Skeletal muscle tissue (tissue), 4 donors: ENCODE results near the gene FARP2. TPM values are rescaled to one million over a fixed set of nuclear protein-coding genes. Genes with fewer than 3 reads are reported as not detected.
"Not testable (repeated sequence)": the region's sequence is repeated elsewhere in the genome, so short reads cannot be mapped to it uniquely, and the experiment has no call there.

Experiments
- H3K27ac ChIP-seq: one replicate; pipeline ENCODE4 v1.7.0; 2013; ENCODE audit warnings: mild to moderate bottlenecking, low read depth, low read length, inconsistent platforms
- H3K27me3 ChIP-seq, 3 donors: one replicate each; pipeline ENCODE4 v1.7.0; 2013; ENCODE audit warnings: low read length in 3 of 3; ENCODE audit not compliant: control insufficient read depth in 3 of 3, insufficient read depth in 3 of 3
- H3K36me3 ChIP-seq, 3 donors: one replicate each; pipeline ENCODE4 v1.7.0; 2013; ENCODE audit warnings: low read length in 3 of 3; ENCODE audit not compliant: control insufficient read depth in 3 of 3, insufficient read depth in 3 of 3
- H3K4me1 ChIP-seq, 3 donors: one replicate each; pipeline ENCODE4 v1.7.0; 2013; ENCODE audit warnings: low read length in 3 of 3, mild to moderate bottlenecking in 3 of 3; ENCODE audit not compliant: control insufficient read depth in 3 of 3, insufficient read depth in 3 of 3
- H3K4me3 ChIP-seq, 3 donors: one replicate each; pipeline ENCODE4 v1.7.0; 2013; ENCODE audit warnings: low read length in 3 of 3
- H3K9ac ChIP-seq, 3 donors: one replicate each; pipeline ENCODE4 v1.7.0; 2013; ENCODE audit warnings: low read length in 3 of 3, mild to moderate bottlenecking in 3 of 3, moderate library complexity in 2 of 3, low read depth in 1 of 3
- H3K9me3 ChIP-seq, 3 donors: one replicate each; pipeline ENCODE4 v1.7.0; 2013; ENCODE audit warnings: low read length in 3 of 3; ENCODE audit not compliant: control insufficient read depth in 3 of 3
- total RNA-seq: library from RNA; depleted of rRNA; stranded (reverse); fragments of >200 nt; gene quantifications from one replicate; pipeline ENCODE4 v1.2.3, GENCODE V29; 2014
- donor health status: Osteomylitis.

The FARP2 gene
- total RNA-seq, 1 donor from 2014 or later: 21.9 TPM

DNA sequence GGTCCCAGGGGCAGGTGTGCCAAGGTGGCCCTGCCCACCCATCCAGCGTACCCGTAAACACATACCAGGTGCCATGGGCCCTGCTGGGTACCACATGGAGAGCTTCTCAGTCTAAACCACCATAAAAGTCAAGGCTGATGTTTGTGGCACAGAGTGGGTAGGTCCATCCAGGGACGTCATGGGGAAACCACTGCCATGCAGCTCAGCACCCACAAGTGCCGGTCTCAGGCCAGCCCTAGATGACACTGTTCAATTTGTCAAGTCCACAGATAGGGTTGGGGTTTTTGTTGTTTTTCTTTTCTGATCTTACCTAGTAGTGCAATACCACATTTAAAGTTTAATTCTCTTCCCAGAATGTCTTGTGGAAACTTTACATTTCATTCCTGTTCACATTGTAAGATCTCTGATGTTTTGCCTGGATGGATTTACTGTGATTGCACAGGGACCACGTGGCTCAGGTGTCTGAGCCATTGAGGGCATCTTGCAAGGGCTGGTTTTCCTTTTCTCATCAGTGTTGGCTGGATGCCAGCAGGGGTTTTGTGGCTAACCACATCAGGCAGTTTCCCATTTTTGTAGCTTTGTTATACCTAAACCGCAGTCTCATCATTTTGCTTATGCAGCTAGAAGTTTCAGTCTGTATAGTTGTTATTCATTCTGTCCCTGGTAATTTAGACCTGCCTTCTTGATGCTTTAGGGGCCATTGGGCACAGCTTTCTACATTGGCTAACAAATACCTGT, 87.6 kb downstream of the FARP2 start:
- Histone ChIP-seq H3K27me3 (no peaks in the 10 kb centered on the region), H3K36me3 (peaks cover 29 to 43% (median 37%) of the 10 kb centered on the region in 3 donors), H3K4me3 (no peak overlapping the region), H3K9me3 (no peaks in the 10 kb centered on the region), H3K27ac (no peak overlapping the region), H3K4me1 (no peaks in the 10 kb centered on the region), H3K9ac (no peak overlapping the region)

DNA sequence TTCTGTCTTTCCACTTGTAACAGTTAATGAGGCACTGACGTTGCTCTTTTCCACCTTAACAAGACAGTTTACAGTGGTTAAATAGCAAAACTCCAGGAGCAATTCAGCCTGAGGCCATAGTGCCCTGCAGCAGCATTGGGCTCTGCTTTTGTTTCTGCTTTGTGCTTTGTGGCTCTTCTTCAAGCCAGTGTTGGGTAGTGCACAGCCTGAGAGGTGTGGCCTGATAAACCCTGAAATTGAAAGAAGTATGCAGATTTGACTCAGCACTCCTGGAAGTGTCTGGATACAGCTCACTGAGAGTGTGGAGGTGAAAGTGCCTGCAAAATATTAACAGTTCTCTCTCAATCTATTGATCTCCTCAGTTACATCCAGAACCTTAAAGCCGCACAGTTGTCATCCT, 89.3 kb downstream of the FARP2 start:
- no peaks in the 10 kb centered on the region for H3K9me3 ChIP-seq
- no peaks in the 10 kb centered on the region for H3K27me3 ChIP-seq
- no peak overlapping the region for H3K4me3 ChIP-seq
- H3K36me3 ChIP-seq: peaks cover 27 to 38% (median 32%) of the 10 kb centered on the region in 3 donors
- no peak overlapping the region for H3K27ac ChIP-seq
- no peaks in the 10 kb centered on the region for H3K4me1 ChIP-seq
- no peak overlapping the region for H3K9ac ChIP-seq

DNA sequence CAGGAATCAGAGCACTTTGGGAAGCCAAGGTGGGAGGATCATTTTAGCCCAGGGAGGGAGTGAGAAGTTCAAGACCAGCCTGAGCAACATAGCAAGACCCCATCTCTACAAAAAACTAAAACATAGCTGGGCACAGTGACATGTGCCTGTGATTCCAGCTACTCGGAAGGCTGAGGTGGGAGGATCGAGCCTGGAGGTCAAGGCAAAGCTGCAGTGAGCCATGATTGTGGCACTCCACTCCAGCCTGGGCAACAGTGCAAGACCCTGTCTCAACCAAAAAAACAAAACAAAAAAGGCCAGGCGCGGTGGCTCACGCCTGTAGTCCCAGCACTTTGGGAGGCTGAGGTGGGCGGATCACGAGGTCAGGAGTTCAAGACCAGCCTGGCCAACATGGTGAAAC, 94.0 kb downstream of the FARP2 start:
- not testable (repeated sequence) for H3K9ac ChIP-seq, H3K4me3 ChIP-seq, H3K4me1 ChIP-seq, H3K27me3 ChIP-seq, H3K27ac ChIP-seq, H3K9me3 ChIP-seq
- peaks cover 2 to 16% (median 7%) of the 10 kb centered on the region in 3 donors for H3K36me3 ChIP-seq

- Histone ChIP-seq H3K9ac (no peak overlapping the region), H3K36me3 (peaks cover 0 to 4% (median 0%) of the 10 kb centered on the region in 3 donors), H3K4me1 (peaks cover 0 to 7% (median 0%) of the 10 kb centered on the region in 3 donors), H3K9me3 (no peaks in the 10 kb centered on the region), H3K27ac (no peak overlapping the region), H3K4me3 (no peak overlapping the region), H3K27me3 (no peaks in the 10 kb centered on the region)
Measured at GRCh38 chr2:241451840-241452506, 95.9 kb downstream of the FARP2 start.

DNA sequence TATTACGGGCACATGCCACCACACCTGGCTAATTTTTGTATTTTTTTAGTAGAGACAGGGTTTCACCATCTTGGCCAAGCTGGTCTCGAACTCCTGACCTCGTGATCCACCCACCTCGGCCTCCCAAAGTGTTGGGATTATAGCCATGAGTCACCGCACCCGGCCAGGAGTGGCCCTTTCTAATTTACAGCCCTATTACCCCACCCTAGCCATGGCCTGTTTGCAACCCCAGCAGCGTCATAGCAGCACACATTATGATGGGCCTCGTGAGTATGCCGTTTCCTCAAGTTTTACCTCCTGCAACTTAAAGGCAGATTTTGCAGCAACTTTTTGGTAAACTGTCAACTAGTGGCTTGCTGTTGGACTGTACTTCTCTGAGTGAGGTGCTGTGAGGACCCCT, 97.8 kb downstream of the FARP2 start:
- H3K36me3 ChIP-seq, H3K4me3 ChIP-seq, H3K4me1 ChIP-seq, H3K27ac ChIP-seq, H3K9ac ChIP-seq, H3K27me3 ChIP-seq, H3K9me3 ChIP-seq: not testable (repeated sequence)

- no peak overlapping the region for H3K27ac ChIP-seq
- no peak overlapping the region for H3K9ac ChIP-seq
- H3K27me3 ChIP-seq: no peaks in the 10 kb centered on the region
- no peaks in the 10 kb centered on the region for H3K36me3 ChIP-seq
- H3K4me3 ChIP-seq: no peak overlapping the region
- peaks cover 0 to 7% (median 0%) of the 10 kb centered on the region in 3 donors for H3K4me1 ChIP-seq
- H3K9me3 ChIP-seq: no peaks in the 10 kb centered on the region
Measured at GRCh38 chr2:241454837-241455485, 98.9 kb downstream of the FARP2 start.

DNA sequence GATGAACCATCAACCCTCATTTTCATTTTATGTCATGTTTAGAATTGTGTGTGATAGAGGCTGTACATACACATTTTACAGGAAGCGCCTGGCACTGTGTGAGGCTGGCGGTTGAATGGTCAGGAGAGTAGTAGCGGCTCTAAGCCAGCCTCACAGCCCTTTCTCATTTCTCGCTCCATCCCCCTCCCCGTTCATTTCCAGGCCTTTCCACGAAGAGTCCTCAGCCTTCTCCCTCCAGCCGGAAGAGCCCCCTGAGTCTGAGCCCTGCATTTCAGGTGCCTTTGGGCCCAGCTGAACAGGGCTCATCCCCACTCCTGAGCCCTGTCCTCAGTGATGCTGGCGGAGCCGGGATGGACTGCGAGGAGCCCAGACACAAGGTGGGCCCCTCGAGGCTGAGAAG, 100.5 kb downstream of the FARP2 start:
- Histone ChIP-seq H3K4me1 (peaks cover 0 to 7% (median 0%) of the 10 kb centered on the region in 3 donors), H3K36me3 (peaks cover 0 to 2% (median 0%) of the 10 kb centered on the region in 3 donors), H3K27ac (no peak overlapping the region), H3K27me3 (no peaks in the 10 kb centered on the region), H3K9ac (no peak overlapping the region), H3K9me3 (no peaks in the 10 kb centered on the region), H3K4me3 (no peak overlapping the region)

GRCh38 chr2:241458687-241459086, 102.6 kb downstream of the FARP2 start:
- H3K9me3 ChIP-seq: no peaks in the 10 kb centered on the region
- no peaks in the 10 kb centered on the region for H3K27me3 ChIP-seq
- H3K4me1 ChIP-seq: no peaks in the 10 kb centered on the region
- H3K27ac ChIP-seq: no peak overlapping the region
- peaks cover 2 to 8% (median 5%) of the 10 kb centered on the region in 3 donors for H3K36me3 ChIP-seq
- no peak overlapping the region for H3K4me3 ChIP-seq
- H3K9ac ChIP-seq: no peak overlapping the region

- Histone ChIP-seq H3K27ac (no peak overlapping the region), H3K9ac (no peak overlapping the region), H3K4me1 (no peaks in the 10 kb centered on the region), H3K36me3 (peaks cover 4 to 10% (median 5%) of the 10 kb centered on the region in 3 donors), H3K4me3 (no peak overlapping the region), H3K27me3 (no peaks in the 10 kb centered on the region), H3K9me3 (no peaks in the 10 kb centered on the region)
Measured at GRCh38 chr2:241459520-241459919, 103.4 kb downstream of the FARP2 start.

DNA sequence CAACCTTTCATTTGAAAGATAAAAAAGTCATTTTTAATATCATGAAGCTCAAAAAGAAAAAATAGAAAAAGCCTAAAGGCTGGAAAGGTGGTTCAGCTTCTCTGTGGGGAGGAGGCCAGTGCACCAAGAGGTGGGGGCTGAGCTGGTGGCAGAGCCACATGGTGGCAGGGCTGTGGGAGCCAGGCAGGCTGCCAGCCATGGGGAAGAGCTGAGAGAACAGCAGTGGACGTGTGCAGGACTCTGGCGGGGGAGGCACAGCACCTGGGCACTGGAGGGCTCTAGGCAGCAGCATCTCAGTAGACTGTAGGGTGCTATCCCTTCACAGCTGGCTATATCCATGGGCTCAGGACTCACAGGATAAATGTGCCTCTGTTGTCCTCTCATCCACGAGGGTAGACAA, 104.5 kb downstream of the FARP2 start:
- H3K9me3 ChIP-seq: no peaks in the 10 kb centered on the region
- H3K27me3 ChIP-seq: no peaks in the 10 kb centered on the region
- H3K9ac ChIP-seq: no peak overlapping the region
- no peak overlapping the region for H3K27ac ChIP-seq
- no peaks in the 10 kb centered on the region for H3K4me1 ChIP-seq
- H3K4me3 ChIP-seq: no peak overlapping the region
- H3K36me3 ChIP-seq: peaks cover 4 to 13% (median 9%) of the 10 kb centered on the region in 3 donors
